ENCODE data around the gene SMIM12. TPM values are rescaled to one million over a fixed set of nuclear protein-coding genes. Genes with fewer than 3 reads are reported as not detected.

Gene SMIM12
- total and polyA plus RNA-seq, 2 of the 8 experiments (the other 6 are each of a cell fraction or from before 2014, with no cell fraction given): 40.9 to 49.2 TPM

DNA sequence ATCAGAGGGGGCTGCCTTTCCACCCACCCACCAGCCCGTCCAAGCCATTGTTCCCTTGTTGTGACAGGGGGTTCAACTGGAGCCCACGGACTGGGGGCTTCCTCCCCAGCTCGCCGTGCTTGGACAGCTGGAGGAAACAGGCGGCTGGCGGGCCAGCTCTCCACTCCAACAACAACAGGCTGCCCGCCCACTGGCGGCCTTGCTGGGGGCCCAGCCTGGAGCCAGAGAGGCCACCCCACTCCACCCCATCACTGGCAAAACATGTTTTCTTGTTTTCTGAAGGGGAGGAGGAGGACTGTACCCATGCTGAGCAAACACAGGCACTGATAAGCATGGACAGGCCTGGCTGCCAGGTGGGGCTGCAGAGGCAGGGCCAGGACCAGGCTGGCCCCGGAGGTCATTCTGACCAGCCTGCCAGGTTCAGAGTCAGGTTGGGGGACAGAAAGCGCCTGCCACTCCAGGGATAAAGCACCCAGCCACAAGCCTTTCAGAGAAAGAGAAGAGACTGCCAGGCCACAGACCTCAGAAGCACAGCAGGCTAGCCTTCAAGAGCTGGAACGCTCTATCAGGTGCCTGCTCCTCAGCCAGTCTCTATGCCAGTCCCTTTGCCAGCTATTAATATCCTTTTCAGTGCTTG, 34.0 kb downstream of the SMIM12 start (continued):
- TF ChIP-seq, protein P1, sequence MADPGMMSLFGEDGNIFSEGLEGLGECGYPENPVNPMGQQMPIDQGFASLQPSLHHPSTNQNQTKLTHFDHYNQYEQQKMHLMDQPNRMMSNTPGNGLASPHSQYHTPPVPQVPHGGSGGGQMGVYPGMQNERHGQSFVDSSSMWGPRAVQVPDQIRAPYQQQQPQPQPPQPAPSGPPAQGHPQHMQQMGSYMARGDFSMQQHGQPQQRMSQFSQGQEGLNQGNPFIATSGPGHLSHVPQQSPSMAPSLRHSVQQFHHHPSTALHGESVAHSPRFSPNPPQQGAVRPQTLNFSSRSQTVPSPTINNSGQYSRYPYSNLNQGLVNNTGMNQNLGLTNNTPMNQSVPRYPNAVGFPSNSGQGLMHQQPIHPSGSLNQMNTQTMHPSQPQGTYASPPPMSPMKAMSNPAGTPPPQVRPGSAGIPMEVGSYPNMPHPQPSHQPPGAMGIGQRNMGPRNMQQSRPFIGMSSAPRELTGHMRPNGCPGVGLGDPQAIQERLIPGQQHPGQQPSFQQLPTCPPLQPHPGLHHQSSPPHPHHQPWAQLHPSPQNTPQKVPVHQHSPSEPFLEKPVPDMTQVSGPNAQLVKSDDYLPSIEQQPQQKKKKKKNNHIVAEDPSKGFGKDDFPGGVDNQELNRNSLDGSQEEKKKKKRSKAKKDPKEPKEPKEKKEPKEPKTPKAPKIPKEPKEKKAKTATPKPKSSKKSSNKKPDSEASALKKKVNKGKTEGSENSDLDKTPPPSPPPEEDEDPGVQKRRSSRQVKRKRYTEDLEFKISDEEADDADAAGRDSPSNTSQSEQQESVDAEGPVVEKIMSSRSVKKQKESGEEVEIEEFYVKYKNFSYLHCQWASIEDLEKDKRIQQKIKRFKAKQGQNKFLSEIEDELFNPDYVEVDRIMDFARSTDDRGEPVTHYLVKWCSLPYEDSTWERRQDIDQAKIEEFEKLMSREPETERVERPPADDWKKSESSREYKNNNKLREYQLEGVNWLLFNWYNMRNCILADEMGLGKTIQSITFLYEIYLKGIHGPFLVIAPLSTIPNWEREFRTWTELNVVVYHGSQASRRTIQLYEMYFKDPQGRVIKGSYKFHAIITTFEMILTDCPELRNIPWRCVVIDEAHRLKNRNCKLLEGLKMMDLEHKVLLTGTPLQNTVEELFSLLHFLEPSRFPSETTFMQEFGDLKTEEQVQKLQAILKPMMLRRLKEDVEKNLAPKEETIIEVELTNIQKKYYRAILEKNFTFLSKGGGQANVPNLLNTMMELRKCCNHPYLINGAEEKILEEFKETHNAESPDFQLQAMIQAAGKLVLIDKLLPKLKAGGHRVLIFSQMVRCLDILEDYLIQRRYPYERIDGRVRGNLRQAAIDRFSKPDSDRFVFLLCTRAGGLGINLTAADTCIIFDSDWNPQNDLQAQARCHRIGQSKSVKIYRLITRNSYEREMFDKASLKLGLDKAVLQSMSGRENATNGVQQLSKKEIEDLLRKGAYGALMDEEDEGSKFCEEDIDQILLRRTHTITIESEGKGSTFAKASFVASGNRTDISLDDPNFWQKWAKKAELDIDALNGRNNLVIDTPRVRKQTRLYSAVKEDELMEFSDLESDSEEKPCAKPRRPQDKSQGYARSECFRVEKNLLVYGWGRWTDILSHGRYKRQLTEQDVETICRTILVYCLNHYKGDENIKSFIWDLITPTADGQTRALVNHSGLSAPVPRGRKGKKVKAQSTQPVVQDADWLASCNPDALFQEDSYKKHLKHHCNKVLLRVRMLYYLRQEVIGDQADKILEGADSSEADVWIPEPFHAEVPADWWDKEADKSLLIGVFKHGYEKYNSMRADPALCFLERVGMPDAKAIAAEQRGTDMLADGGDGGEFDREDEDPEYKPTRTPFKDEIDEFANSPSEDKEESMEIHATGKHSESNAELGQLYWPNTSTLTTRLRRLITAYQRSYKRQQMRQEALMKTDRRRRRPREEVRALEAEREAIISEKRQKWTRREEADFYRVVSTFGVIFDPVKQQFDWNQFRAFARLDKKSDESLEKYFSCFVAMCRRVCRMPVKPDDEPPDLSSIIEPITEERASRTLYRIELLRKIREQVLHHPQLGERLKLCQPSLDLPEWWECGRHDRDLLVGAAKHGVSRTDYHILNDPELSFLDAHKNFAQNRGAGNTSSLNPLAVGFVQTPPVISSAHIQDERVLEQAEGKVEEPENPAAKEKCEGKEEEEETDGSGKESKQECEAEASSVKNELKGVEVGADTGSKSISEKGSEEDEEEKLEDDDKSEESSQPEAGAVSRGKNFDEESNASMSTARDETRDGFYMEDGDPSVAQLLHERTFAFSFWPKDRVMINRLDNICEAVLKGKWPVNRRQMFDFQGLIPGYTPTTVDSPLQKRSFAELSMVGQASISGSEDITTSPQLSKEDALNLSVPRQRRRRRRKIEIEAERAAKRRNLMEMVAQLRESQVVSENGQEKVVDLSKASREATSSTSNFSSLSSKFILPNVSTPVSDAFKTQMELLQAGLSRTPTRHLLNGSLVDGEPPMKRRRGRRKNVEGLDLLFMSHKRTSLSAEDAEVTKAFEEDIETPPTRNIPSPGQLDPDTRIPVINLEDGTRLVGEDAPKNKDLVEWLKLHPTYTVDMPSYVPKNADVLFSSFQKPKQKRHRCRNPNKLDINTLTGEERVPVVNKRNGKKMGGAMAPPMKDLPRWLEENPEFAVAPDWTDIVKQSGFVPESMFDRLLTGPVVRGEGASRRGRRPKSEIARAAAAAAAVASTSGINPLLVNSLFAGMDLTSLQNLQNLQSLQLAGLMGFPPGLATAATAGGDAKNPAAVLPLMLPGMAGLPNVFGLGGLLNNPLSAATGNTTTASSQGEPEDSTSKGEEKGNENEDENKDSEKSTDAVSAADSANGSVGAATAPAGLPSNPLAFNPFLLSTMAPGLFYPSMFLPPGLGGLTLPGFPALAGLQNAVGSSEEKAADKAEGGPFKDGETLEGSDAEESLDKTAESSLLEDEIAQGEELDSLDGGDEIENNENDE (IDR thresholded peaks at IDR 0.05; ENCODE audit: insufficient replicate concordance, low read length): no peak
- TF ChIP-seq, protein P2, sequence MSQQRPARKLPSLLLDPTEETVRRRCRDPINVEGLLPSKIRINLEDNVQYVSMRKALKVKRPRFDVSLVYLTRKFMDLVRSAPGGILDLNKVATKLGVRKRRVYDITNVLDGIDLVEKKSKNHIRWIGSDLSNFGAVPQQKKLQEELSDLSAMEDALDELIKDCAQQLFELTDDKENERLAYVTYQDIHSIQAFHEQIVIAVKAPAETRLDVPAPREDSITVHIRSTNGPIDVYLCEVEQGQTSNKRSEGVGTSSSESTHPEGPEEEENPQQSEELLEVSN (IDR thresholded peaks at IDR 0.05): no peak
- TF ChIP-seq SP2 (IDR thresholded peaks at IDR 0.05; ENCODE audit: low read length) (no peak), ZNF274 (IDR thresholded peaks at IDR 0.05; ENCODE audit: borderline replicate concordance, extremely low read depth, low read length) (no peak), NRF1 (IDR thresholded peaks at IDR 0.05; ENCODE audit: low read depth, low read length) (no peak)
- TF ChIP-seq, protein P3, sequence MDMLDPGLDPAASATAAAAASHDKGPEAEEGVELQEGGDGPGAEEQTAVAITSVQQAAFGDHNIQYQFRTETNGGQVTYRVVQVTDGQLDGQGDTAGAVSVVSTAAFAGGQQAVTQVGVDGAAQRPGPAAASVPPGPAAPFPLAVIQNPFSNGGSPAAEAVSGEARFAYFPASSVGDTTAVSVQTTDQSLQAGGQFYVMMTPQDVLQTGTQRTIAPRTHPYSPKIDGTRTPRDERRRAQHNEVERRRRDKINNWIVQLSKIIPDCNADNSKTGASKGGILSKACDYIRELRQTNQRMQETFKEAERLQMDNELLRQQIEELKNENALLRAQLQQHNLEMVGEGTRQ (IDR thresholded peaks at IDR 0.05; ENCODE audit: low read length): no peak
- TF ChIP-seq, protein P4, sequence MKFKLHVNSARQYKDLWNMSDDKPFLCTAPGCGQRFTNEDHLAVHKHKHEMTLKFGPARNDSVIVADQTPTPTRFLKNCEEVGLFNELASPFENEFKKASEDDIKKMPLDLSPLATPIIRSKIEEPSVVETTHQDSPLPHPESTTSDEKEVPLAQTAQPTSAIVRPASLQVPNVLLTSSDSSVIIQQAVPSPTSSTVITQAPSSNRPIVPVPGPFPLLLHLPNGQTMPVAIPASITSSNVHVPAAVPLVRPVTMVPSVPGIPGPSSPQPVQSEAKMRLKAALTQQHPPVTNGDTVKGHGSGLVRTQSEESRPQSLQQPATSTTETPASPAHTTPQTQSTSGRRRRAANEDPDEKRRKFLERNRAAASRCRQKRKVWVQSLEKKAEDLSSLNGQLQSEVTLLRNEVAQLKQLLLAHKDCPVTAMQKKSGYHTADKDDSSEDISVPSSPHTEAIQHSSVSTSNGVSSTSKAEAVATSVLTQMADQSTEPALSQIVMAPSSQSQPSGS (IDR thresholded peaks at IDR 0.05; ENCODE audit: low read length): no peak
